SKM-1 treated with dmso at 0.1 percent for 144 hours (cell line): ENCODE data around the gene KPNA1.
"Not testable (repeated sequence)": the region's sequence is repeated elsewhere in the genome, so short reads cannot be mapped to it uniquely, and the experiment has no call there.

ENCODE experiments used
- DNase-seq: peaks from one replicate; lab custom pipeline; 2025; ENCODE audit not compliant: unreplicated experiment; lab: John Stamatoyannopoulos, UW

KPNA1 gene

DNA sequence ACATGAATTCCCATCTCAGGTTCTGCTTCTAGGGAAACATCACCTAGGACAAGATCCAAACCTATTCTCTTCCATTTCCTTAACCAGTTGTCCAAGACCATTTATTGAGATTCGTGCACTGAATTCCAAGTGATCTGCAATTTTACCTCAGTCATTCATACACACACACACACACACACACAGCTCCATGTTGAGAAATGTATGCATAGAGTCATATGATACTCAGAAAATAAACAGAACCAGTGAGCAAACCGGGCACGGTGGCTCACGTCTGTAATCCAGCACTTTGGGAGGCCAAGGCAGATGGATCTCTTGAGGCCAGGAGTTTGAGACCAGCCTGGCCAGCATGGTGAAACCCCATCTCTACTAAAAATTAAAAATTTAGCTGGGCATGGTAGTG, 6.1 kb upstream of the KPNA1 start:
- no peak for DNase-seq

GRCh38 chr3:122519693-122520092, 5.0 kb upstream of the KPNA1 start:
- DNase-seq = no peak

DNA sequence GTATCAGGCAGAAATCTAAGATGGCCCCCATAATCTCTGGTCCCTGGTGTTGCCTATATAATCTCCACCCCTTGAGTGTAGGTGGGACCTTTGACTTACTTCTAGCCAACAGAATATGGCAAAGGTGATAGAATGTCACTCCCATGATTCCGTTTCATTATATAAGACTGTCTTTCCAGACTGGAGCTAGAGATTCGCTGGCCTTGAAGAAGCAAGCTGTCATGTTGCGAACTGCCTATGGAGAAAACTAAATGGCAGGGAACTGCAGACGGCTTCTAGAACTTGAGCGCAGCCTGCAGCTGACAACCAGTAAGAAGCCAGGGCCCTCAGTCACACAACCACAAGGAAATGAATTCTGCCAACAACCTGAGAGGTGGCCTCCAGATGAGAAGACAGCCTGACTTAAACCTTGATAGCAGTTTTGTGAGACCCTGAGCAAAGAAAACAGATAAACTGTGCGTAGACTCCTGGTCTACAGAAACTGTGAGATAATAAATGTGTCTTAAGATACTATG, 2.2 kb upstream of the KPNA1 start:
- no peak for DNase-seq

DNA sequence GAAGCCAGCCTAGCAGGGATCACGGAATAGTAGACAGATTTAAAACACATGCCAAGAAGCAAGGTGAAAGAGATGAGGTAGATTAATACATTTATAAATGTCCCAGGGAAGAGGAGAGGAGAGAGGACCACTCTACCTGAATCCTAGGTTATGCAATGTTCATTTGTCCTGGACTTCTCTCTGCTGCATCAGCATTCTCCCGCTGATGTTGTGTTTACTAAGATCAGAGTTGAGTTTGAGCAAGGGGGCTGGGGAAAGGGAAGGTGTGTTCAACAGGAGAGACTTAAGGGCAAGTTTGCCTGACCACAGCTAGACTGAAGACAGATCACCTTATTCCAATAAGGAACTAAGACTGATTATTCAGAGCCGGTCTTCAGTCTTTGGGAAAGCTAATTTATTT, 1.1 kb upstream of the KPNA1 start:
- no peak for DNase-seq

GRCh38 chr3:122515020-122515468, 305 bp upstream of the KPNA1 start:
- no peak for DNase-seq

DNA sequence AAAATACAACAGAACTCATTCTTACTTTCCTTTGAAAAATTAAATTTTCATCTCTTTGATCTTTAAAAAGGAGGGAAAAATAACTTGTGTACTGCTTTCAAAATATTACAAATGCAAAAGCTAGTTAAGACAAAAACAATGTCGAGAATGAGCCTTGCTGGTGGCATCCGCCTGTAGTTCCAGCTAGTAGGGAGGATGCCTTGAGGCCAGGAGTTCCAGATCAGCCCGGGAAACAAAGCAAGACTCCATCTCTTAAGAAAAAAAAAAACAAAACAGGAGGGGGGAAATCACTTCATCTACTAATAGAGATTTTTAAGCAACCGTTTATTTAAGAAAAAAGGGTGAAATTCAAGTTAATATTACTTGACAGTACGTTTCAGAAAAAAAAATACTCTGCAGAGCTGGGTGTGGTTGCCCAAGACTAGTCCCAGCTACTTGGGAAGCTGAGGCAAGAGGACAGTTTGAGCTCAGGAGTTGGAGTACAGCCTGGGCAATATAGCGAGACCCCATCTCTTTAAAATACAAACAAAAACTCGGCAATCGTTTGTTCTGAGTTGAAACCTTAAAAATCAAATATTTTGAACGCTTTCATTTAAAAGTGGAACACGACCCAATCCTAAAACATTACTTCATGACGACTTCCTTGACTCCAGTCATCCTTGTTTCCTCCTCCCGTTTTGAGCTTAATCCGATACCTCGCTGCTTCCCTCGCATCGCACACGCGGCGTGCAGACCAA, 1.2 kb downstream of the KPNA1 start:
- no peak for DNase-seq

DNA sequence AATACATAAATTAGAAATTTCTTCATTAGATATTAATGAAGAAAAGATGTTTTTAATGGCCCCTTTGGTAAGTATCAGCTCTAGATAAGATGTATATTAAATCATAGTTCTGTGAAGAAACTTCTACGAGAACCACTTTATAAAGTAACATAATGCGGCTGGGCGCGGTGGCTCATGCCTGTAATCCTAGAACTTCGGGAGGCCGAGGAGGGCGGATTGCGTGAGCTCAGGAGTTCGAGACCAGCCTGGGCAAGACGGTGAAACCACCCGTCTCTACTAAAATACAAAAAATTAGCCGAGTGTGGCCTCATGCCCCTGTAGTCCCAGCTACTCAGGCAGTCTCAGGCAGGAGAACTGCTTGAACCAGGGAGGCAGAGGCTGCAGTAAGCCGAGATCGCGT, 2.5 kb downstream of the KPNA1 start:
- no peak for DNase-seq

- DNase-seq = no peak
These were observed 3.7 kb downstream of the KPNA1 start for GRCh38 chr3:122510878-122511535.

GRCh38 chr3:122508944-122509343, 5.8 kb downstream of the KPNA1 start:
- DNase-seq = not testable (repeated sequence)

GRCh38 chr3:122508135-122508914, 6.4 kb downstream of the KPNA1 start:
- no peak for DNase-seq

DNA sequence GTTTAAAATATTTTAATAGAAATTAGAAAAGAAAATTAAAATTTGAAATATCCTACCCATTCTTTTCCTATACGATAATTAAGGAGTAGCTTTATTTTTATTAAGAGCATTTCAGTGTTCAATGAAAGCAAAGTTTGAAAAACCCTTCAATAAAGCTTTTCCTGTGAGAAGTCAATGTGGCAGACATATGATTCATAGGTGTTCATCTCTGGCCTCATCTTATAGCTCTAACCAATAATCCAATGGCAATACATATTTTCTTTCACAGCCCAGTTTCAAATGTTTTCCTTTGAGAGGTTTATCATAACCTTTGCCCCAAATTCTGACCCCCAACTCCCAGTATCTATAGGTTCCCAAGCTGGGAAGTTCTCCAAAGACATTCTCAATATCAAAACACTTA, 8.3 kb downstream of the KPNA1 start:
- no peak for DNase-seq

- no peak for DNase-seq
These were observed 9.1 kb downstream of the KPNA1 start for GRCh38 chr3:122505676-122506075.

- no peak for DNase-seq
These were observed 11.8 kb downstream of the KPNA1 start for GRCh38 chr3:122502941-122503340.

- DNase-seq = no peak
These were observed 12.6 kb downstream of the KPNA1 start for GRCh38 chr3:122502139-122502538.

- not testable (repeated sequence) for DNase-seq
These were observed 13.8 kb downstream of the KPNA1 start for GRCh38 chr3:122500964-122501363.

- no peak for DNase-seq
These were observed 16.6 kb downstream of the KPNA1 start for GRCh38 chr3:122498152-122498551.

DNA sequence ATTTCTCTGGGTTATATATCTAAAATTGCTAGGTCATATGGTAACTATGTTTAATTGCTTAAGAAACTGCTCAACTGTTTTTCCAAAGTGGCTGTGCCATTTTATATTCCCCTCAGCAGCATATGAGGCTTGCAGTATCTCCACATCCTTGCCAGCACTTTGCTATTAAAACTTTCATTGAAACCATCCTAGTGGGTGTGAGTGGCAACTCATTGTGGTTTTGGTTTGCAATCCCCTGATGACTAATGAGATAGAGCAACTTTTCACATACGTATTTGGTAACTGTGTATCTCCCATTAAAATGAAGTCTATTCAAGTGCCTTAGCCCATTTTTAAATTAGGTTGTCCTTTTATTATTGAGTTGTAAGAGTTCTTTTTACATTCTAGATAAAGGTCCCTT, 17.3 kb downstream of the KPNA1 start:
- DNase-seq = peak; percentile 73

DNA sequence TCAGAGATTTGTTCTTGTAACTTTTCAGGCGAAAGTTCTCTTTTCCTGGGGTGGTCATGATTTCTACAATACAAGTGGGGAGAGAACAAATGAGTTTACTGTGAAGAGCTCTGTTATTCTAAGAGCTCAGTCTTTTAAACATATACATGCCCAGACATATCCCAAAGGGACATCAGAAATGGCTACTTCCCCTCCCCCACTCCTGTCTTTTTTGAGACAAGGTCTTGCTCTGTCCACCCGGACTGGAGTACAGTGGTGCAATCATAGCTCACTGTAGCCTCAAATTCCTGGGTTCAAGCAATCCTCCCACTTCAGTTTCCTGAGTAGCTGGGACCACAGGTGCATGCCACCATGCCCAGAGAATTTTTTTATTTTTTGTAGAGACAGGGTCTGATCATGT, 18.2 kb downstream of the KPNA1 start:
- no peak for DNase-seq

DNA sequence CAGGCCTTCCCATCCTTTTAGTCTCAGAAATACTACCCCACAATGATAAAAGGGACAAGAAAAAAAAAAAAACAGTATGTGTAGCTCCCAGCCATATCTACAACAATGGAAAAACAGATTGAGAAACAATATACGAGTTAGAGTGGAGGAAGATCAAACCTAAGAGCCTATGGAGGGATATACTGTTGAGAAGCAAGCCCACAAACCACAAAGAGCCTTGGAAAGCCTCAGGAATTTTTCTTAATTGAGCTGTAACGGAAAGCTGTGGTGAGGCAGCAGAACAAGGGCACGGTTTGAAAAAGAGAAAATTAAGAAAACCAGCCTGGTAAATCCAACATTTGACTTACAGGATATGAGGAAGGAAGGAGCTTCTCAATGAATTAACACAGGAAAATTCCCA, 21.4 kb downstream of the KPNA1 start:
- DNase-seq = no peak

- no peak for DNase-seq
These were observed 26.3 kb downstream of the KPNA1 start for GRCh38 chr3:122488262-122488973.

GRCh38 chr3:122484985-122485384, 29.8 kb downstream of the KPNA1 start:
- no peak for DNase-seq
